Type B pancreatic cell (in vitro differentiated cells): ENCODE measurements around the gene TMEM87B. TPM values are rescaled to one million over a fixed set of nuclear protein-coding genes. Genes with fewer than 3 reads are reported as not detected.

Experiments
- DNase-seq: peaks from one replicate; pipeline ENCODE4 v3.0.0; 2021; ENCODE audit warnings: mixed read lengths; ENCODE audit not compliant: unreplicated experiment; ENCODE audit errors: extremely low spot score
- H3K27ac Mint-ChIP-seq: 2 replicates; pipeline ENCODE4 v1.8.0; 2021; ENCODE audit warnings: mild to moderate bottlenecking, mixed read lengths
- H3K27me3 Mint-ChIP-seq: 2 replicates; pipeline ENCODE4 v1.8.0; 2021; ENCODE audit warnings: mixed read lengths
- H3K36me3 Mint-ChIP-seq: 2 replicates; pipeline ENCODE4 v1.8.0; 2021; ENCODE audit warnings: mixed read lengths
- H3K4me1 Mint-ChIP-seq: one replicate; pipeline ENCODE4 v1.8.0; 2021; ENCODE audit warnings: mixed read lengths; ENCODE audit not compliant: unreplicated experiment
- H3K4me3 Mint-ChIP-seq: 2 replicates; pipeline ENCODE4 v1.8.0; 2021; ENCODE audit warnings: mild to moderate bottlenecking, mixed read lengths
- H3K9me3 Mint-ChIP-seq: 2 replicates; pipeline ENCODE4 v1.8.0; 2021; ENCODE audit warnings: mixed read lengths
- total RNA-seq: library from RNA; stranded (reverse); gene quantifications from 2 replicates; pipeline ENCODE4 v1.2.1, GENCODE V29; 2021; ENCODE audit warnings: low replicate concordance
- TF ChIP-seq, protein P1 (sequence below): fragments of 200-600 bp; sonication (generic); conservative IDR thresholded peaks from 2 replicates; pipeline ENCODE4 v1.5.0; 2021; ENCODE audit warnings: antibody characterized with exemption, mild to moderate bottlenecking

The TMEM87B gene
- total RNA-seq, 1 donor from 2014 or later: 15.5 TPM

DNA sequence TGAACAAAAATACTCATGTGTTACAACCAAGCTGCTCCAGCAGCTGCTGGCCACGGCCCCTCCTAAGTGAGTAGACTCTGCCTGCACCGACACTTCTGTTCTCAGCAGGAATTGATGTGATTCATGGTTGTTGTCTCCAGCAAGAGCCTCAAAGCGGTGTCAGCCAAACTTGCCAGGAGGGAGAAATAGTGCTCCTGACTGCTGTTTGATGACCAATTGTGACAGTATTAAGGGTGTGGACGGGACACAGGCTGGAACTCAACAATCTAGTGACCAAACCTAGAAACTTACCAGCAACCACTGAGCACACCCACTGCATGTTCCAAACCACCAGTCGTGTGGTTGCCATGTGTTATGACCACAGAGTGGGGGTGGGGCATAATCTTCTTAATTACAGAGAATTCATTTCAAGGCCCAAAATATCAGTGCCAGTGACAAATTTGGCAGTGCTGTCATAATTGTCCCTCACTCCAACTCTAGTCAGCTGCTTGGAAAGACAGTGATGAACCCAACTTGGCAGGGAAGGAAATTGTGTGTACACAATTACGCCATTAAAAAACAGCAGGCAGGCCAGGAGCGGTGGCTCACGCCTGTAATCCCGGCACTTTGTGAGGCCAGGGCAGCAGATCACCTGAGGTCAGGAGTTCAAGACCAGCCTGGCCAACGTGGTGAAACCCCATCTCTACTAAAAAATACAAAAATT lies 113.5 kb downstream of the TMEM87B start:
- TF ChIP-seq, protein P1, sequence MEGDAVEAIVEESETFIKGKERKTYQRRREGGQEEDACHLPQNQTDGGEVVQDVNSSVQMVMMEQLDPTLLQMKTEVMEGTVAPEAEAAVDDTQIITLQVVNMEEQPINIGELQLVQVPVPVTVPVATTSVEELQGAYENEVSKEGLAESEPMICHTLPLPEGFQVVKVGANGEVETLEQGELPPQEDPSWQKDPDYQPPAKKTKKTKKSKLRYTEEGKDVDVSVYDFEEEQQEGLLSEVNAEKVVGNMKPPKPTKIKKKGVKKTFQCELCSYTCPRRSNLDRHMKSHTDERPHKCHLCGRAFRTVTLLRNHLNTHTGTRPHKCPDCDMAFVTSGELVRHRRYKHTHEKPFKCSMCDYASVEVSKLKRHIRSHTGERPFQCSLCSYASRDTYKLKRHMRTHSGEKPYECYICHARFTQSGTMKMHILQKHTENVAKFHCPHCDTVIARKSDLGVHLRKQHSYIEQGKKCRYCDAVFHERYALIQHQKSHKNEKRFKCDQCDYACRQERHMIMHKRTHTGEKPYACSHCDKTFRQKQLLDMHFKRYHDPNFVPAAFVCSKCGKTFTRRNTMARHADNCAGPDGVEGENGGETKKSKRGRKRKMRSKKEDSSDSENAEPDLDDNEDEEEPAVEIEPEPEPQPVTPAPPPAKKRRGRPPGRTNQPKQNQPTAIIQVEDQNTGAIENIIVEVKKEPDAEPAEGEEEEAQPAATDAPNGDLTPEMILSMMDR: no peak
- Mint-ChIP-seq H3K9me3 (no peaks in the 10 kb centered on the region), H3K4me1 (peaks cover 5% of the 10 kb centered on the region), H3K4me3 (no peak overlapping the region), H3K27me3 (no peaks in the 10 kb centered on the region), H3K27ac (no peak overlapping the region), H3K36me3 (no peaks in the 10 kb centered on the region)
- DNase-seq: no peak

Other genes with a start within 250 kb of the TMEM87B start
- 50.3 and 52.9 TPM in 2 replicates for gene ANAPC1, start 171.1 kb upstream of the TMEM87B start, total RNA-seq
- 25.7 and 48.4 TPM in 2 replicates for gene MERTK, start 156.7 kb upstream of the TMEM87B start, total RNA-seq
- 4.2 and 9.5 TPM in 2 replicates for gene FBLN7, start 83.1 kb downstream of the TMEM87B start, total RNA-seq
- 12.6 and 20.7 TPM in 2 replicates for gene ZC3H8, start 199.8 kb downstream of the TMEM87B start, total RNA-seq
- gene ZC3H6, start 220.3 kb downstream of the TMEM87B start, total RNA-seq: 5.5 and 10.1 TPM in 2 replicates